BLaER1 (cell line): ENCODE data around the gene MAP2K5.

ENCODE experiments used
- H3K27ac ChIP-seq: shearing (Covaris generic); formaldehyde crosslinking; 2 replicates; pipeline ENCODE4 v1.8.1; 2022
- H3K27me3 ChIP-seq: shearing (Covaris generic); formaldehyde crosslinking; 2 replicates; pipeline ENCODE4 v1.8.1; 2022
- H3K36me3 ChIP-seq: shearing (Covaris generic); formaldehyde crosslinking; 2 replicates; pipeline ENCODE4 v1.8.1; 2022
- H3K4me1 ChIP-seq: shearing (Covaris generic); formaldehyde crosslinking; 2 replicates; pipeline ENCODE4 v1.8.1; 2022
- H3K4me2 ChIP-seq: shearing (Covaris generic); formaldehyde crosslinking; 2 replicates; pipeline ENCODE4 v1.8.1; 2022
- H3K4me3 ChIP-seq: shearing (Covaris generic); formaldehyde crosslinking; 2 replicates; pipeline ENCODE4 v1.8.1; 2022
- H3K9ac ChIP-seq: shearing (Covaris generic); formaldehyde crosslinking; 2 replicates; pipeline ENCODE4 v1.8.1; 2022
- H3K9me3 ChIP-seq: shearing (Covaris generic); formaldehyde crosslinking; 2 replicates; pipeline ENCODE4 v1.8.1; 2022
- H4K20me1 ChIP-seq: shearing (Covaris generic); formaldehyde crosslinking; 2 replicates; pipeline ENCODE4 v1.8.1; 2022
- Cebpa-rat ChIP-seq: shearing (Covaris generic); IDR thresholded peaks from 2 replicates; pipeline ENCODE4 v1.8.1; 2022

Gene MAP2K5

DNA sequence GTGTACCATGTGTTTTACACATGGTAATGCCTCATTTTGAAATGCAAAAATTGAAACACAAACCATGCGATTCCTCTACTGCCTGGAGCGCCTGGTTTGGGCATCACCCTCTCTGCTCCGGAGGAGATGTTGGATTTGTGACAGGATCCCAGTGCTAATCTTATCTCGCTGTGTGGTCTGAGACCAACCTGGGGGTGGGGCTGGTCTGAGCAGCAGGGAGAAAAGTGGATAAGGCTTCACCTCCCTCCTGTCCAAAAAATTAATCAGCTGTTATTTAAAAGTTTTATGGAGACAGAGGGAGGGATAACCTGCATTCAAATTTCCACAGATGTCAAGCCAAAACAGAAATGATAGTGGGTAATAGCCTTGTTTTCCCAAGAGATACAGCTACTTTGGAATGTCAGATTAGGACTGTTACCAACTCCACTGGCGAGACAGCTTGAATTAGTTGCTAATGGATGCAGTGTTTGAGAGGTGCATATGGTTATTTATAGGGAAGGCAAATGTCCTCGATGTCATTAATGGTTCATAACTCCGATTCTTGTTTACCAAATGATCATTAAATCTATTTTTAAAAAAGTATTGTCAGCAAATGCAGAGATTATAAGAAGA lies 228.8 kb downstream of the MAP2K5 start:
- Histone ChIP-seq H3K27me3 (no peaks in the 10 kb centered on the region), H3K9ac (no peak overlapping the region), H3K4me1 (peaks cover 22% of the 10 kb centered on the region), H3K4me2 (no peak overlapping the region), H4K20me1 (no peaks in the 10 kb centered on the region), H3K27ac (no peak overlapping the region), H3K36me3 (peaks cover 13% of the 10 kb centered on the region; the same call in 1 of the 2 replicates), H3K9me3 (no peaks in the 10 kb centered on the region), H3K4me3 (no peak overlapping the region)
- no peak for TF ChIP-seq Cebpa-rat

DNA sequence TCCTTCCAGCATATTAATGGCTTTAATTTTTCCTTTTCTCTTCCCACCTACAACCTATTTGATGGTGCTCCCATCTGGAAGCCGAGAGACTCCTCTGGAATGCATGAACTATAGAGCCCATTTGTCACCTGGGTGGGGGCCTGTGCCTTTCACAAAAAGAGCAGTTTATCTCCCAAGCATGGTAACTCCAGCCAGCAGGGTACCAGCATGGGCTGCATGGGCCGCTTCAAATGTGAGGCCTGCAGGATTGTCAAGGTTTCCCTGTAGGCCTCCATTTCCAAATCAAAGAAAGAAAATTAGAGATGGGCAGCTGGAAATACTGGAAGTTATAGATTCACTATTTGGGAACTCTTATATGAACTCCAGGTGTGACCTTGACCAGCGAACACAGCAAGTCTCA lies 232.1 kb downstream of the MAP2K5 start:
- H3K9ac ChIP-seq: no peak overlapping the region
- H3K27ac ChIP-seq: no peak overlapping the region
- peaks cover 13% of the 10 kb centered on the region; the same call in 1 of the 2 replicates for H3K36me3 ChIP-seq
- H3K27me3 ChIP-seq: no peaks in the 10 kb centered on the region
- H4K20me1 ChIP-seq: no peaks in the 10 kb centered on the region
- H3K9me3 ChIP-seq: no peaks in the 10 kb centered on the region
- TF ChIP-seq Cebpa-rat: no peak
- H3K4me1 ChIP-seq: peaks cover 13% of the 10 kb centered on the region
- no peak overlapping the region for H3K4me2 ChIP-seq
- no peak overlapping the region for H3K4me3 ChIP-seq

DNA sequence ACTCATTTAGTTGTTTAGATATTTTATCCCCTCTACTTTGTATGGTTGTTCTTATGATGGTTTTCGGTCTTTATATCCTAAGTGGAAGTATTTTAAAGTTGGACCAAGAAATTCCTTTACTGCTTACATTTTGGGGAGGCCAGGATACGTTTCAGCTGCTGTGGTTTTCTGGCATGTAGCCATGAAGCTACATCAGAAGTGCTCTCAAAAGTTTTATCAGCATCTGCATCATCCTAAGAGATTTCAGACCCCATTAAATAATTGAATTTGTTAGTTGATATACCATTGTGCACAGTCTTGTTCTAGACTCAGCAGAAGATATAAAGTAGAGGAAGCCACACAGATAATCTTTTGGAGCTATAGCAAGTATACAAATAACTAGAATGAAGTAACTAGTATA lies 232.7 kb downstream of the MAP2K5 start:
- Histone ChIP-seq H3K36me3 (peaks cover 11% of the 10 kb centered on the region; the same call in 1 of the 2 replicates), H4K20me1 (no peaks in the 10 kb centered on the region), H3K9ac (no peak overlapping the region), H3K4me2 (no peak overlapping the region), H3K27ac (no peak overlapping the region), H3K4me3 (no peak overlapping the region), H3K9me3 (no peaks in the 10 kb centered on the region), H3K27me3 (no peaks in the 10 kb centered on the region), H3K4me1 (peaks cover 19% of the 10 kb centered on the region)
- no peak for TF ChIP-seq Cebpa-rat

DNA sequence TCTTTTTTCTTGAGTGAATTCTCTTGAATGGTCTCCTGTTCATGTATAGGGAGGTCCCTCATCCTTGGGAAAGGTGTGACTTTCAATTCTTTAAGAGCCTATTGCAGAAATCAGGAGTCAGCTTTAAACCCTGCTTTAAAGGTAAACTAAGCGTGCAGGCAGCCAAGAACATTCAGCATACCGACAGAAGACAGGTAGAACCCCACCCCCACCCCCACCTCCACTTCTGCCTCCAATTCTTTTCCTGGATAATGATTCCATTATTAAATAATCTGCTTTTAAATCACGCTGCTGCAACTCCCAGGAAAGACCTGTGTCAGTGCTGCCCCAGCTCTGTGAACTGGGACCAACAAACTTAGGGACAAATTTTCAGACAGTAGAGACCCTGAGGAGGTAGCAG lies 233.5 kb downstream of the MAP2K5 start:
- 0 out of 2 replicates have a peak overlapping the region, but pooled peaks have one; percentile 25 for H3K4me2 ChIP-seq
- H3K4me1 ChIP-seq: peaks cover 27% of the 10 kb centered on the region
- H3K9me3 ChIP-seq: no peaks in the 10 kb centered on the region
- H3K36me3 ChIP-seq: peaks cover 8% of the 10 kb centered on the region; the same call in 1 of the 2 replicates
- TF ChIP-seq Cebpa-rat: no peak
- H3K27me3 ChIP-seq: no peaks in the 10 kb centered on the region
- H3K27ac ChIP-seq: no peak overlapping the region
- no peak overlapping the region for H3K4me3 ChIP-seq
- no peaks in the 10 kb centered on the region for H4K20me1 ChIP-seq
- no peak overlapping the region for H3K9ac ChIP-seq

DNA sequence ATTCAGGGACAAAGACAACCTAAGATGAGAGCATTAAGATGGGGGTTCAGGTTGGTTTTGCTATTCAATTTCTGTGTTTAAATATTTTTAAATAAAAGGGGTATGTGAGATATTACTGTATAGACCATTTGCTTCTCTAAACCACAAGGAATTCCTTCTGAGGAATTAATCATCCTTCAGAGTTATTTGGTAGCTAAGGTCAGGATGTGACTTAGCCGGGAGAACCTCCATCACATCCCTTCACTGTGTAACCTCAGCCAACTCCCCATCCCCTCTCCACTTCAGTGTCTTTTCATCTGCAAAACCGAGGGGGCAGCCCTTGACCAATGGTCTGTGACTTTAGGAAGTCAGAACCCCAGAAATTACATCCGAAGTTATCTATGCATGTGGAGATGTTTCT lies 234.1 kb downstream of the MAP2K5 start:
- no peak for TF ChIP-seq Cebpa-rat
- Histone ChIP-seq H3K9ac (no peak overlapping the region), H3K36me3 (peaks cover 8% of the 10 kb centered on the region; the same call in 1 of the 2 replicates), H4K20me1 (no peaks in the 10 kb centered on the region), H3K27me3 (no peaks in the 10 kb centered on the region), H3K9me3 (no peaks in the 10 kb centered on the region), H3K4me3 (no peak overlapping the region), H3K4me1 (peaks cover 33% of the 10 kb centered on the region), H3K27ac (no peak overlapping the region), H3K4me2 (peak overlapping the region; percentile 25; the same call in 1 of the 2 replicates)

DNA sequence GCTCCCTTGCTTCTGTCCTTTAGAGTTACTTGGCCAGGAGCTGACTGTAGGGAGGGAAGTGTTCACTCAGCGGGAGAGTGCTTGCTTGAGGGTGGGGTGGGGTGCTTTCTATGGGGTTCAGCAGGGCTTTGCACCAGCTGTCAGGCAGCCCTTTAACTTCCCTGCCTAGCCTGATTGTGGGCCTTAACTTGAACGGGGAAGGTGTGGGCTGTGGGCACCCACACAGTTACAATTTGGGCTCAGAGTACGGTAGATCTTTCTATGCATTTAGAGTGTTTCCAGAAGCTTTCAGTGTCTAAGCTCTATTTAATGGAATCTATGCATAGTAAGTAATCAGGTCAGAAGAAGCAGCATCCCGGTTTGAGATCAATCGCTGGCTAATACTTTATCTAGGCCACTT lies 234.6 kb downstream of the MAP2K5 start:
- no peaks in the 10 kb centered on the region for H3K9me3 ChIP-seq
- peak overlapping the region; percentile 25; the same call in 1 of the 2 replicates for H3K4me2 ChIP-seq
- H3K9ac ChIP-seq: no peak overlapping the region
- peaks cover 38% of the 10 kb centered on the region for H3K4me1 ChIP-seq
- no peak overlapping the region for H3K4me3 ChIP-seq
- no peaks in the 10 kb centered on the region for H4K20me1 ChIP-seq
- H3K27ac ChIP-seq: no peak overlapping the region
- H3K36me3 ChIP-seq: peaks cover 8% of the 10 kb centered on the region; the same call in 1 of the 2 replicates
- H3K27me3 ChIP-seq: no peaks in the 10 kb centered on the region
- TF ChIP-seq Cebpa-rat: no peak

DNA sequence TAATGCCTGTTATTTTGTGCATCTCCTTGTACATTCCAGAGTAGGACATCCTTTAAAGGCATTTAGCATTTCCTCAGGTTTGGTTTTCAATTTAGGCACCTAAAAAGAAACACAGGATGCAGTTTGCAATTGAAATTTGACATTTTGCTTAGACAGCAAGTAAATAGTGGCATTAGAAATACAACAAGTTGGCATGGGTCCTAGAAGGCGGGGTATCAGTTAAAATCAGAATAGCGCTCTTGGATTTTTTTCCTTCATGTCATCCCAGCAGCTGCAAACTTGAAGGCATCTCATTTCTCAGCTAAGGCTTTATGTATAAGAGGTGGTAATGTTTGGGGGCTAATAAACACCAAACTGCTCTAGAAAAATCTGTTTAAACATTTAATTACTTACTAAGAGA lies 235.3 kb downstream of the MAP2K5 start:
- Histone ChIP-seq H3K27me3 (no peaks in the 10 kb centered on the region), H4K20me1 (no peaks in the 10 kb centered on the region), H3K27ac (no peak overlapping the region), H3K9ac (no peak overlapping the region), H3K4me2 (no peak overlapping the region), H3K4me3 (no peak overlapping the region), H3K36me3 (peaks cover 8% of the 10 kb centered on the region; the same call in 1 of the 2 replicates), H3K9me3 (no peaks in the 10 kb centered on the region), H3K4me1 (peaks cover 45% of the 10 kb centered on the region)
- no peak for TF ChIP-seq Cebpa-rat

DNA sequence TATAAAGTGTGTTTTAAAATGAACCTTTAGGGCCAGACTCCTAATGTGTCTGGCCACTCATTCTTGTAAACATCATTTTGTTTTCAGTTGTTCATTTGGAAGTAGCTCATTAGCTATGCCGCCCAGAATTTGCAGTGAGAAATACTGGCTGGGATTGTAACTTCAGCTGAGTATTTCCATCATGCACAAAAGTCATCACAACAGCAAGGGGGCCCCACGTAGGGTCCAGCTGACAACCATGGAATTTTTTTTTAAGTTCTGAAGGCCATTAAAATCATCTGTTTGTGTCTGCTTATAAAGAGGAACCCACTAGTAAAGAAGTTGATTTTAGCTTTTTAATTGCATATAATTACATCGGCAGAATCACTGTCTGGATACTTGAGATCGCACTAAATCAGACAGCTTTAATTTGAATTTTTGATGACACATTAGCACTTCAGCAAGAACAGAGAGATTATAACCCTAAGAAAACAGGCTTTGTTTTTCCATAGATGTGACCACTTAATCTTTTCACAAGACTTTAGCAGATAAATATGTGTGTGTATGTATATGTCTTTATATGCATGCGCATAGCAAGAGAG lies 236.6 kb downstream of the MAP2K5 start:
- Histone ChIP-seq H3K27ac (no peak overlapping the region), H4K20me1 (no peaks in the 10 kb centered on the region), H3K4me2 (no peak overlapping the region), H3K27me3 (no peaks in the 10 kb centered on the region), H3K4me3 (no peak overlapping the region), H3K36me3 (peaks cover 8% of the 10 kb centered on the region; the same call in 1 of the 2 replicates), H3K4me1 (peaks cover 58% of the 10 kb centered on the region), H3K9ac (no peak overlapping the region), H3K9me3 (no peaks in the 10 kb centered on the region)
- TF ChIP-seq Cebpa-rat: no peak

DNA sequence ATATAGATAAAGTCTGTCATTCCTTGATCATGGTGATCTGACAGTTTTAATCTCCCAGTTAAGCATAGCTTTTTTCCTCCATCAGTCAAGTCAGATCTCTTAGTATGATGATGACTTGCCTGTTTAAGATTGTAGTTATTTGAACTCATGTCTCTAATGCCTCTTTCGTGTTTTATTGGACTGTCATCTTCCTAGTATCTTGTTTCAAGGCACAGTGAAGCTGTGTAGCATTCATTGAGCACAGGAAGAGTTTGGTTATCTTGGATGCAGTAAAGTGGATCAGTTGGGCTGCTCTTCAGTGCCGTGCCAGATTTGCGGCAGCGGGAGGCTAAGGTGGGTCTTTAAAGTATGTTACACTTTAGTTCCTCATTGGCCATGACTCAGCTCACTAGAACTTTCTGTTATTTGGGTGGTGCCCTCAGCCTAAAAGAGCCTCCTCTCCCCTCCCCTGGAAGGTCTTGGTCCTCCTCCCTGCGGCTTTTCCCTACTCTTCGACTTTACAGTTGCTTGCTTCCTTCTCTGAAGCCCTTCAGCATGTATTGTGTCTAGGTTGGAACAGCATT lies 237.1 kb downstream of the MAP2K5 start:
- Histone ChIP-seq H3K36me3 (peaks cover 4% of the 10 kb centered on the region; the same call in 1 of the 2 replicates), H3K27ac (no peak overlapping the region), H3K4me1 (peaks cover 63% of the 10 kb centered on the region), H3K9me3 (no peaks in the 10 kb centered on the region), H3K4me3 (no peak overlapping the region), H3K9ac (no peak overlapping the region), H4K20me1 (no peaks in the 10 kb centered on the region), H3K4me2 (0 out of 2 replicates have a peak overlapping the region, but pooled peaks have one; percentile 21), H3K27me3 (no peaks in the 10 kb centered on the region)
- no peak for TF ChIP-seq Cebpa-rat

DNA sequence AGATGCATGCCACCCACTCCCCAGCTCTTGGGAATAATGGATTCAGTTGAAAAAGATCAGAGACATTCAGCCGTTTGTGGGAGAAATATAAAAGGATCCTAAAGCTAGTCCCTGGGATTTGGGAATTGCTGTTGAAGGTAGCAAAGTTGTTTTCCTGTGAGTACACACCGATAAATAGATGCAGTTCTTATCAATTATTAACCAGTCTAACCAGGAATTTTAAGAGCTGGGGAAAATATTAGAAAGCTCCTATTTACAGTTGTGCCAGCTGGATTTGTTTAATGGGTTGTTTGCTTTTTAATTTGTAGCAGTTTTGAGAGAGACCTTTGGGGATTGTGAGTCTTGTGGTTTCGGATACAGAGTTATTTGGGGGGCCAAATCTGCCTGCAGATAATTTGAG lies 238.6 kb downstream of the MAP2K5 start:
- Histone ChIP-seq H3K27ac (peak overlapping the region; percentile 92; the same call in 1 of the 2 replicates), H3K9me3 (no peaks in the 10 kb centered on the region), H3K4me3 (no peak overlapping the region), H4K20me1 (no peaks in the 10 kb centered on the region), H3K36me3 (no peaks in the 10 kb centered on the region), H3K4me2 (peak overlapping the region; percentile 96), H3K9ac (no peak overlapping the region), H3K27me3 (no peaks in the 10 kb centered on the region), H3K4me1 (peaks cover 78% of the 10 kb centered on the region)
- no peak for TF ChIP-seq Cebpa-rat
